SK-N-SH treated with all-trans-retinoic acid at 6 μM for 48 hours (cell line): Measurements from ENCODE around the gene SLC27A4.

Experiments
- ATAC-seq: fragments of 200-7000 bp; cut with Tn5 transposase; 3 replicates; pipeline ENCODE4 v1.9.1; 2020; ENCODE audit warnings: mild to moderate bottlenecking, moderate library complexity
- ARNTL ChIP-seq: fragments of 450-650 bp; formaldehyde crosslinking; IDR thresholded peaks from 2 replicates; pipeline ENCODE4 v1.5.0; 2020; ENCODE audit warnings: low read depth, mild to moderate bottlenecking, moderate library complexity, borderline replicate concordance
- CSDC2 ChIP-seq: fragments of 250-450 bp; sonication (Bioruptor Pico); IDR thresholded peaks from 2 replicates; pipeline ENCODE4 v1.5.0; 2020; ENCODE audit warnings: mild to moderate bottlenecking, moderate library complexity
- ESRRG ChIP-seq: fragments of 250-450 bp; sonication (Bioruptor Pico); IDR thresholded peaks from 2 replicates; pipeline ENCODE4 v1.6.1; 2021; ENCODE audit warnings: mild to moderate bottlenecking
- GLIS3 ChIP-seq: fragments of 250-450 bp; sonication (Bioruptor Pico); IDR thresholded peaks from 2 replicates; pipeline ENCODE4 v1.5.0; 2020; ENCODE audit warnings: mild to moderate bottlenecking, moderate library complexity
- ISL1 ChIP-seq: fragments of 250-450 bp; sonication (Bioruptor Pico); IDR thresholded peaks from 2 replicates; pipeline ENCODE4 v2.1.2; 2022; ENCODE audit warnings: mild to moderate bottlenecking, moderate library complexity
- OSR1 ChIP-seq: fragments of 250-450 bp; sonication (Bioruptor Pico); IDR thresholded peaks from 2 replicates; pipeline ENCODE4 v1.8.0; 2022; ENCODE audit warnings: moderate library complexity, mild to moderate bottlenecking, inconsistent platforms
- PATZ1 ChIP-seq: fragments of 250-450 bp; sonication (Bioruptor Pico); IDR thresholded peaks from 2 replicates; pipeline ENCODE4 v1.8.0; 2020; ENCODE audit warnings: mild to moderate bottlenecking, moderate library complexity, borderline replicate concordance
- PPARA ChIP-seq: fragments of 250-450 bp; sonication (Bioruptor Pico); IDR thresholded peaks from 2 replicates; pipeline ENCODE4 v1.5.0; 2020; ENCODE audit warnings: mild to moderate bottlenecking, borderline replicate concordance
- RARB ChIP-seq: fragments of 250-450 bp; sonication (Bioruptor Pico); IDR thresholded peaks from 2 replicates; pipeline ENCODE4 v1.8.0; 2021; ENCODE audit warnings: mild to moderate bottlenecking, moderate library complexity
- SNAI2 ChIP-seq: fragments of 250-450 bp; sonication (Bioruptor Pico); IDR thresholded peaks from 2 replicates; pipeline ENCODE4 v1.5.0; 2020; ENCODE audit warnings: mild to moderate bottlenecking, moderate library complexity
- TOX ChIP-seq: fragments of 250-450 bp; sonication (Bioruptor Pico); IDR thresholded peaks from 2 replicates; pipeline ENCODE4 v1.8.0; 2021; ENCODE audit warnings: mild to moderate bottlenecking, moderate library complexity, borderline replicate concordance
- ZC3H10 ChIP-seq: fragments of 250-450 bp; sonication (Bioruptor Pico); IDR thresholded peaks from 2 replicates; pipeline ENCODE4 v1.5.1; 2021; ENCODE audit warnings: mild to moderate bottlenecking, moderate library complexity
- ZFP3 ChIP-seq: fragments of 250-450 bp; sonication (Bioruptor Pico); IDR thresholded peaks from 2 replicates; pipeline ENCODE4 v1.5.0; 2020; ENCODE audit warnings: mild to moderate bottlenecking, moderate library complexity
- ZNF565 ChIP-seq: fragments of 450-650 bp; formaldehyde crosslinking; conservative IDR thresholded peaks from 2 replicates; pipeline ENCODE4 v1.5.0; 2020; ENCODE audit warnings: low read depth, mild to moderate bottlenecking, moderate library complexity
- ZNF70 ChIP-seq: fragments of 450-650 bp; formaldehyde crosslinking; IDR thresholded peaks from 2 replicates; pipeline ENCODE4 v1.5.0; 2020; ENCODE audit warnings: mild to moderate bottlenecking, moderate library complexity
- ZNF8 ChIP-seq: fragments of 450-650 bp; formaldehyde crosslinking; IDR thresholded peaks from 2 replicates; pipeline ENCODE4 v1.5.0; 2020; ENCODE audit warnings: mild to moderate bottlenecking, moderate library complexity
- TF ChIP-seq, protein P1 (sequence below): fragments of 250-450 bp; sonication (Bioruptor Pico); IDR thresholded peaks from 2 replicates; pipeline ENCODE4 v1.8.0; 2021; ENCODE audit warnings: low read depth, mild to moderate bottlenecking, moderate library complexity, borderline replicate concordance
- TF ChIP-seq, protein P2 (sequence below): fragments of 250-450 bp; sonication (Bioruptor Pico); IDR thresholded peaks from 2 replicates; pipeline ENCODE4 v1.5.1; 2020; ENCODE audit warnings: low read depth, mild to moderate bottlenecking, moderate library complexity

The SLC27A4 gene

DNA sequence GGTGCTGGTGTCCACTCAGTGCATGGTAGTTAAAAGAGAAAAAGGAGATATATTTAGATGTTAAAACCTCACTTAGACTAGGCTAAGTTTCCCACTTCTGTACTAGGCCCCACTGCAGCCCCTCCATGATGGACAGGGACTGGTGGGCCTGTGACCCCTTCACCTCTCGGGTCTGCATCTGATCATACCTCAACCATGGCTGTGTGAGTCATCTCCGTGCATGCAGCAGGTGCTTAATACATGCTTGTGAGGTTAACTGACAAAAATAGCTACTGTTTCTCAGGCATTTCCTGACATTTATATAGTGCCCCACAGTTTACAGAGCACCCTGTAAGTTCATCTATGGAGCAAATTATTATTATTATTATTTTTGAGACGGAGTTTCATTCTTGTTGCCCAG, 22.4 kb downstream of the SLC27A4 start:
- TF ChIP-seq PPARA (CRISPR knock-in tag) = no peak
- TF ChIP-seq ZC3H10 (CRISPR knock-in tag) = no peak
- TF ChIP-seq PATZ1 (CRISPR knock-in tag) = no peak
- TF ChIP-seq TOX (CRISPR knock-in tag) = no peak
- TF ChIP-seq ISL1 (CRISPR knock-in tag) = no peak
- TF ChIP-seq OSR1 (CRISPR knock-in tag) = no peak
- no peak for ATAC-seq

GRCh38 chr9:128365525-128365924, 25.2 kb downstream of the SLC27A4 start:
- no peak for ATAC-seq
- no peak for TF ChIP-seq ISL1 (CRISPR knock-in tag)
- no peak for TF ChIP-seq SNAI2
- TF ChIP-seq, protein P1, sequence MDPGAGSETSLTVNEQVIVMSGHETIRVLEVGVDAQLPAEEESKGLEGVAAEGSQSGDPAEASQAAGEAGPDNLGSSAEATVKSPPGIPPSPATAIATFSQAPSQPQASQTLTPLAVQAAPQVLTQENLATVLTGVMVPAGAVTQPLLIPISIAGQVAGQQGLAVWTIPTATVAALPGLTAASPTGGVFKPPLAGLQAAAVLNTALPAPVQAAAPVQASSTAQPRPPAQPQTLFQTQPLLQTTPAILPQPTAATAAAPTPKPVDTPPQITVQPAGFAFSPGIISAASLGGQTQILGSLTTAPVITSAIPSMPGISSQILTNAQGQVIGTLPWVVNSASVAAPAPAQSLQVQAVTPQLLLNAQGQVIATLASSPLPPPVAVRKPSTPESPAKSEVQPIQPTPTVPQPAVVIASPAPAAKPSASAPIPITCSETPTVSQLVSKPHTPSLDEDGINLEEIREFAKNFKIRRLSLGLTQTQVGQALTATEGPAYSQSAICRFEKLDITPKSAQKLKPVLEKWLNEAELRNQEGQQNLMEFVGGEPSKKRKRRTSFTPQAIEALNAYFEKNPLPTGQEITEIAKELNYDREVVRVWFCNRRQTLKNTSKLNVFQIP (CRISPR knock-in tag) = no peak
- TF ChIP-seq, protein P2, sequence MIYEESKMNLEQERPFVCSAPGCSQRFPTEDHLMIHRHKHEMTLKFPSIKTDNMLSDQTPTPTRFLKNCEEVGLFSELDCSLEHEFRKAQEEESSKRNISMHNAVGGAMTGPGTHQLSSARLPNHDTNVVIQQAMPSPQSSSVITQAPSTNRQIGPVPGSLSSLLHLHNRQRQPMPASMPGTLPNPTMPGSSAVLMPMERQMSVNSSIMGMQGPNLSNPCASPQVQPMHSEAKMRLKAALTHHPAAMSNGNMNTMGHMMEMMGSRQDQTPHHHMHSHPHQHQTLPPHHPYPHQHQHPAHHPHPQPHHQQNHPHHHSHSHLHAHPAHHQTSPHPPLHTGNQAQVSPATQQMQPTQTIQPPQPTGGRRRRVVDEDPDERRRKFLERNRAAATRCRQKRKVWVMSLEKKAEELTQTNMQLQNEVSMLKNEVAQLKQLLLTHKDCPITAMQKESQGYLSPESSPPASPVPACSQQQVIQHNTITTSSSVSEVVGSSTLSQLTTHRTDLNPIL (CRISPR knock-in tag) = no peak
- TF ChIP-seq ZNF565 (CRISPR knock-in tag) = no peak

- TF ChIP-seq RARB (no peak), SNAI2 (no peak), ZFP3 (no peak), ESRRG (CRISPR knock-in tag) (no peak), PPARA (CRISPR knock-in tag) (no peak), ZNF8 (CRISPR knock-in tag) (no peak)
Measured at GRCh38 chr9:128369024-128369706, 28.8 kb downstream of the SLC27A4 start.

DNA sequence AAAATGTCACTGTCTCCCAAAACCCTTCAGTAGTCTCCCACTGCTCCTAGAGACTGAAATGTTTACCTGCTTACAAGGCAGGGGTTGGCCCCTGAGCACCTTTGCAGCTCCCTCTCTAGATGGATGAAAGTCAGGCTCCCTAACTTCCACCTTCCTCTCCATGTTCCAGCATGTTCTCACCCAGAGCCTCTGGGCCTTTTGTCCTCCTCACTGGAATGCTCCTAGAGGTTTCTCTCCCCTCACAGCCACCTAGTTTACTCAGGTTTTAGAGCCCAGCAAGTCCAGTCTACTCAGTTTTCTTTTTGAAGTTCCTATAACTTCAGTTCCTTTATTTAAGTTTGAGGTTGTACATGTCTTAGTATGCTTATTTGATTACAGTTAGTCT, 30.0 kb downstream of the SLC27A4 start:
- no peak for TF ChIP-seq ZNF70 (CRISPR knock-in tag)
- no peak for TF ChIP-seq PATZ1 (CRISPR knock-in tag)
- no peak for TF ChIP-seq ZNF8 (CRISPR knock-in tag)
- no peak for TF ChIP-seq ZC3H10 (CRISPR knock-in tag)
- no peak for TF ChIP-seq OSR1 (CRISPR knock-in tag)
- no peak for TF ChIP-seq CSDC2
- TF ChIP-seq, protein P2 (CRISPR knock-in tag) = no peak
- TF ChIP-seq ARNTL (CRISPR knock-in tag) = no peak
- TF ChIP-seq, protein P1 (CRISPR knock-in tag) = no peak
- TF ChIP-seq RARB = no peak
- no peak for TF ChIP-seq GLIS3 (CRISPR knock-in tag)
- no peak for TF ChIP-seq PPARA (CRISPR knock-in tag)
- peak; percentile 14 for ATAC-seq

More at GRCh38 chr9:128369024-128369706, 28.8 kb downstream of the SLC27A4 start:
- ATAC-seq = no peak
